ENCODE measurements around the gene FRRS1L.

The FRRS1L gene

DNA sequence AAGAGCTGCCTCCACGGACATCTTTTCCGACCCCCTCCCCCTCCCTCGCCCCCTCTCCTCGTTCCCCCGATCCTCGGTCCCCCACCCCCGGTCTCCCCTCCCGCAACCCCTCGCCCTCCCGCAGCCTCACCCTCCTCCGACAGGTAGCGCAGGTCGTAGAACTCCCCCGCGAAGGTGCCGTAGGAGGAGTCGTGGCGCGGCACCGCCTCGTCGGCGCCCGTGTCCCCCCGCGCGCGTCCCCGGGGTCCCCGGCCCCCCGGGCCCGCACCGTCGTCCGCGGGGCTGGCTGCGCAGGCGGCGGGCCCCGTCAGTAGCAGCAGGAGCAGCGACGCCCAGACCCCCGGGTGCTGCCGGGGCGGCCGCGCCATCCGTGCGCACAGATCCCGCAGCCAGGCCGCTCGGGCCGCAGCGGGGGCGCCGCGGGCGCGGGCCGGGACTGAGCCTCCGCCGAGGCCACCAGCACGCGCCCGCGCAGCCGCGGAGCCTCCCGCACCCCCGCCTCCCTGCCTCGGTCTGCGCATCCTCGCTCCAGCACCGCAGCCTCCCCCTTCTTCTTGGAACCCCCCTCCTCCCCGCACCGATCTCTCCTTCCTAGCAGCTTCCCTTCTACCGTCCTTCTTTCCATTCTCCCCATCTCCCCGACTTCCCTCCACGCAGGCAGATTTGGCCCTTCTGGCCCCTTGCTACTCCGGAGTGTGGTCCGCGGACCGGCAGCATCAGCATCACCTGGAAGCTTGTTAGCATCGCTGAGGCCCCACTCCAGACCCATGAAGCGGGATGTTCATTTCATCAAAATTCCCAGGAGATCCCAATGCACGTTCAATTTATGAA is at the start of gene FRRS1L:
TSS of gene FRRS1L (minus strand) at position 479 of the 831 bp plus-strand sequence. CDS start at position 368, 111 bp downstream.
- no peak for DNase-seq

- no peak for DNase-seq
Observed at GRCh38 chr9:109214414-109214813, 47.4 kb upstream of the FRRS1L start.

DNA sequence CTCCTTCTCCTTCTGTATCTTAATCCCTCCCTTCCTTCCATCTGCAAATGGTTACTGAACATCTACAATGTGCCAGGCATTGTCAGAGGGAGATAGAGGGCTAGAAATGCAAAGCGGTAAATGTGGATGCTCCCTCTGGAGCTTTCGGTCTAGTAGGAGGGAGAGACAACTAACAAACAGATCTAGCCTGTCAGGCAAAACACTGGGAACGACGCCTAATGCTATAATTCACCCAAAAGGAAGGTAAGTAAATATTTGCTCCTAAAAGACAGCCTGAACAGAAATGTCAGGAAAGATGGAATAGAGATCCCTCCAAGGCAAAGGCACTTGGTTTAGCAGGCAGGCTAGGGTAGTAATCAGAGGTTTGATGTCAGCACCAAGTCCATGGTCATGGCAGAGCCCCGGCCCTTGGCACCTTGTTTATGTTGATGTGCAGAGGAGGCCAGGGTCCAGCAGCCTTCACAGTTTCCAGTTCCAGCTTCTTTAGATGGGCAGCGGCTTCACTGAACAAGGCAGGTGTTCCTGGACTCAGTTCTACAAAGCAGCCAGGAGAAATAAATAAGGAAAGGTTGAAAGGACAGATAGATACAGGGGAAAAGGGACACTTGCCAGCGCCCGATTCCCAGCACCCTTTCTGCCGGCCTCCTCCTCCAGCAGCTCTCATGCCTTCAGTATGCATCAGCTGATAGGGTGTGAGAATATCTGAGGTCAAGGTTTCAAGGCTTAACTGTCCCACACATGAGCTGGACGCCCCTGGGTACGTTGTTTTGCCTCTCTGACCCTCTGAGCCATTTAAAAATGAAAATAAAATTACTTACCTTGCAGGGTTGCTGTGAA is 46.5 kb upstream of the FRRS1L start:
- DNase-seq, result no peak

GRCh38 chr9:109212768-109213167 is 45.7 kb upstream of the FRRS1L start:
- DNase-seq, result no peak

DNA sequence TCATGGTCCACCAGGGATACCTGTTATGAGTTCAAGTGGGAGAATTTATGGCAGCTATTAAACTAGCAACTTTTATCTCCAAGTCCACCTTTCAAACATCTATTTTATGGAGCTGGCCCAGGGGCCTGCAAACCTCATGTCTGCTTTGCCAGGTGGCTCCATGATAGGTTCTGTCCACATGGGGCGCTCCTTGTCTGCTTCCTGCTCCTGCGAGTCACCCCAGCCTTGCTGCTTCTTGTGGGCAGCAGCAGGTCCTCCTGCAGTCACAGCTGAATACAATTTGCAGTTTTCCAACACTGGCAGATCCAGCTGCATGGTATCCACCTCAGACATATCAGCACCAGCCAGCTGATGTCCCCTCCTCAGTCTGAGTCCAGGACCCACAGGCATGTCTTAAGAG is 39.6 kb upstream of the FRRS1L start:
- DNase-seq, result no peak

GRCh38 chr9:109205526-109205925 is 38.5 kb upstream of the FRRS1L start:
- no peak for DNase-seq

- DNase-seq, result no peak
Observed at GRCh38 chr9:109203761-109204360, 36.8 kb upstream of the FRRS1L start.

- DNase-seq, result no peak
Observed at GRCh38 chr9:109199676-109200075, 32.6 kb upstream of the FRRS1L start.

GRCh38 chr9:109198736-109199382 is 31.8 kb upstream of the FRRS1L start:
- no peak for DNase-seq

GRCh38 chr9:109193974-109194556 is 27.0 kb upstream of the FRRS1L start:
- DNase-seq, result no peak

DNA sequence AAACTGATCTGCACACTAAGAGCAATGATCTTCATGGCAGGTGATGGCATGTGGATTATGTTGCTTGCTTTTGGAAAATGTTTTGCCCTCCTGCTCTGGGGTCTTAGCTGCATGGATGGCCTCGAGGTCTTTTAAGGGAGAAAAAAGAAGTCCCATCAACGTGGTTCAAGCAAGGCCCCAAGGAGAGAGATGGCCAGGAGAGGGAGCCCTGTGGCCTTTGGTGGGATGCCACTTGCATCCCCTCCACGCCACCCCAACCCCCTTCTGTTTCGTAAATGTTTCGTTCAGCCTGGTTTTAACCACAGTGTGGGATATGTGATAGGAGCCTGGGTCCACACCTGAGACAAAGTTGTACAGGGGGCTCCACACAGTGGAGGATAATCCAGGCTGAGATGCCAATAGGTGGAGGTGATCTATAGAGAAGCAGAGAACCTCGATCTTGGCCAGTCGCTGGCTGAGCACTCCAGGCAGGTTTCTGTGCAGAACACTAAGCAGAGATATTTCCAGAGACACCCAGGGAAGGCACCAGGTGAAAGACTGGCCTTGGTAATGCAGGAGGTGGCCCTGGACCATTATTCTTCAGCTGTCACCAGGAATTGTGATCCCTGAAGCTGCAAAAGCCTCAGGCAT is 25.8 kb upstream of the FRRS1L start:
- no peak for DNase-seq

GRCh38 chr9:109191746-109192145 is 24.7 kb upstream of the FRRS1L start:
- no peak for DNase-seq

GRCh38 chr9:109190151-109190550 is 23.1 kb upstream of the FRRS1L start:
- no peak for DNase-seq

DNA sequence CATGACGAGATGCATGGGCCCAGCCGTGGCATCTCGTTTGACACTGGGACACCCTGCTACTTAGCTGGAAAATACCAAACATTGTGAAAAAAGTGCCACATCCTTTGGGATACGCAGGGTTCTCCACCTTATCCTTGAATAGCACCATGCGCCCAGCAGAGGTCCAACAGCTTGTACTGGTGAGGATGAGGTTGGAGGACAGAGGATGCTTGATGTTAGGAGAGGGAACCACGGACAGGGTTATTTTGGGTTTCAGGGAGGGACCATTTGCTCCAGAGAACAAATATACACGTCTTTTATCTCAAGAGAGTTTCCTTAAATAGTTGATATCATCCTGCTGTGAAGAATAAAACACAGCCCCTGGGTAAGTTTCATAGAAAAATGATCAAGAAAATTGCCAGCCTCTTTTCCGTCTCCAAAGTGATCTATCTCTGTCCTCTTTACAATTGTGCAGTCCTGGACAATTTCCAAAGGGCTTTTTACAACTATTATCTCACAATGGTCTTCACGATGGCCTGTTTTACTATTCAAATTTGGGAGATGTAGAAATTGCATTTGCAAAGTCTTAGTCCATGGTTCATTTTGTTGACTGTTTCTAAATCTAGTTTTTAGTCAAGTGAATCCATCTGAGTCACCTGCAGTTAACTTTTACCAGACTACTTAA is 19.9 kb upstream of the FRRS1L start:
- no peak for DNase-seq

DNA sequence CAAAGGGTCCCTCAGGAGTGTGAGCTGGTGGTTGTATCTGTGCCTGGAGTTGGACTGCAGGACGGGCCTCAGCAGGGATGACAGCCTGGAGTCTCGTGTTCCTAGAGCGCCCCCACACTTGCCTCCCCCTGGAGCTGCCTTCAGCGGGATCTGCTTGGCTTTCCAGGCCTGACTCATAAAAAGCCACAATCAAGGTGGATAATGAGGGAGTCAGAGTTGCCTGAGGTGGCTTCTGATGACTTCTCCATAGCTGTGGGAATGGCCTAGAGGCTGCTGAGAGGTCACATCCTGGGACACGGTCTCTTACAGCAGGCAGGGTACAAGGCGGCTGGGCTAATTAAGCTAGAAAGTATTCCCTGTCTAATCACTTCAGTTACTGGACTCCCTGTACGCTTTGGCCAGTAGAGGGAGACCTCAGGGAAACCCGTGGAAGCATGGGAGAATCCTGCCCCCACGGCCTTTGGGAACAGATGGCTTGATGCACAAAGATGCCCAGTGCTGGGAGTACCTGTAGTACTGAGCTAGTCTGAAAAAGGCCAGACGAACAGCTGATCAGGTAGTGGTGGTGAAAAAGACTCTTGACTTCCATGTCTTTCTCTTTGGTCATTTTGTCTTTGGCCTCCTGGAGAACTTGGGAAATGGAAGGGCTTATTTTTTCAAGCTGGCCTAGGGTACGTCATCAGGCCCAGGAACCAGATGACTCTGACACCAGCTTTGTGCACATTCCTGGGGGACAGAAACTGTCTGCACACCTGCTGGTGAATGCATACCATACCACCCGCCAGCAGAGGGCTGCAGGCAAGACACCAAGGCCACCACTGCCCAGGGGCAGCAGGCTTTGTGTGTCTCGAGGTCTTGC is 16.1 kb upstream of the FRRS1L start:
- DNase-seq, result no peak

DNA sequence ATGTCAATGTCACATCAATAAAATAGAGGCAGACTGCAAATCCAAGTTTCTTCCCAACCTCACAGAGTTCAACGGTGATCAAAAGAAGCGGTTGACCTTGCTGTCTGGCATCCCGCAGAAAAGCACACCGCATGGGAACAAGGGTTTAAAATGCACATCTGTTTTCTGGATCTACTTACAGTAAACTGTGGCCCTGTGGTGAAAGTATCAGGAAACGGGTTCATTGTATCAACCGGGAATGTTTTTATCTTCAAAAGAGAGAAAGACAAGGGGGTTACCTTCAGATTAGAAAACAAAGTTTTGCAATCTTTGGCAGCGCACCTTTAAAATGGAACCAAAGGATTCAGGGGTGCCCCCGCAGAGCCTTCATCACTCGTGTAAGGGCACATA is 15.5 kb upstream of the FRRS1L start:
- DNase-seq, result no peak

GRCh38 chr9:109181284-109181683 is 14.2 kb upstream of the FRRS1L start:
- DNase-seq, result no peak

GRCh38 chr9:109179801-109180523 is 12.9 kb upstream of the FRRS1L start:
- DNase-seq, result no peak

- no peak for DNase-seq
Observed at GRCh38 chr9:109176963-109177362, 9.9 kb upstream of the FRRS1L start.

DNA sequence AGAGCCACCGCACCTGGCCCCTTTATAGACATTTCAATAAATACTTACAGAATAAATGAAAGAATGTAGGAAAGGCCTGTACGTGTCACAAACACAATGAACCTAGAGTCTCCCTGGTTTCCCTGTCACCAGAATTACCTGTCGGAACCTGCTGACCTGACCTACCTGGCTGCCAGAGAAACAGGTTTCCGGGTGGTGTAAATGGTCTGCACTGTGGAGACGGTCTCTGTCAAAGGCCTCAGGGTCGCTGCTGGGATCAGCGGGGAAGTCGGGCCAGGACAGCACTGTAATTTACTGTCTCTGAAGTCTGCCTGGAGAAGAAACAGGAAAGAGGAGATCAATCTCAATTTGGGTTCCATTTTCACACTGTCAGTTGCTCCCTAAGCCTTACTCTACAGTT is 9.3 kb upstream of the FRRS1L start:
- DNase-seq, result no peak
